Common myeloid progenitor, CD34-positive (primary cell): Measurements from ENCODE around the gene HCN4.

Experiments used
- CTCF ChIA-PET: fragments of 350-600 bp; sonication (Branson Sonifier 250); formaldehyde crosslinking; loops from one replicate; lab custom pipeline; 2021; ENCODE audit warnings: antibody characterized with exemption; lab: Charles Lee
- POLR2A ChIA-PET: fragments of 350-600 bp; sonication (Branson Sonifier 250); formaldehyde crosslinking; loops from one replicate; lab custom pipeline; 2021; ENCODE audit warnings: antibody characterized with exemption; lab: Charles Lee
- DNase-seq, 3 donors: peaks; one replicate each; pipeline versions ENCODE4 v3.0.0 to v3.0.0-alpha.2; 2013
- H3K27ac ChIP-seq, 2 experiments: 1 replicate in 1 of 2; 2 replicates in 1 of 2; pipeline ENCODE4 v1.7.0; 2013; ENCODE audit warnings: inconsistent platforms in 2 of 2, low read length in 2 of 2, mild to moderate bottlenecking in 2 of 2, low read depth in 1 of 2, moderate library complexity in 1 of 2; ENCODE audit not compliant: severe bottlenecking in 2 of 2, insufficient read depth in 1 of 2, poor library complexity in 1 of 2
- H3K27me3 ChIP-seq, 5 experiments: replicated peaks in 2 of 5; 1 replicate in 3 of 5; 2 replicates in 2 of 5; pipeline versions ENCODE4 v1.6.1 to v1.7.0; 2013; ENCODE audit warnings: low read length in 4 of 5, mild to moderate bottlenecking in 2 of 5, moderate library complexity in 2 of 5, inconsistent platforms in 1 of 5; ENCODE audit not compliant: insufficient read depth in 5 of 5, control insufficient read depth in 4 of 5
- H3K36me3 ChIP-seq, 4 experiments: 1 replicate in 2 of 4; 2 replicates in 2 of 4; pipeline versions ENCODE4 v1.6.1 to v1.7.0; 2013; ENCODE audit warnings: low read length in 3 of 4, control low read depth in 1 of 4, mild to moderate bottlenecking in 1 of 4; ENCODE audit not compliant: control insufficient read depth in 4 of 4, insufficient read depth in 4 of 4
- H3K4me1 ChIP-seq, 4 experiments: 1 replicate in 3 of 4; 2 replicates in 1 of 4; pipeline versions ENCODE4 v1.6.1 to v1.7.1; 2013; ENCODE audit warnings: low read length in 3 of 4, mild to moderate bottlenecking in 3 of 4, control low read depth in 1 of 4, inconsistent platforms in 1 of 4, moderate library complexity in 1 of 4; ENCODE audit not compliant: control insufficient read depth in 4 of 4, insufficient read depth in 4 of 4; ENCODE audit errors: control extremely low read depth in 1 of 4
- H3K4me3 ChIP-seq, 7 experiments: 1 replicate in 4 of 7; 2 replicates in 3 of 7; pipeline versions ENCODE4 v1.5.1 to v1.7.0; 2013; ENCODE audit warnings: mild to moderate bottlenecking in 7 of 7, low read length in 6 of 7, moderate library complexity in 6 of 7, inconsistent platforms in 2 of 7, low read depth in 2 of 7, control low read depth in 1 of 7; ENCODE audit not compliant: insufficient read depth in 4 of 7, control insufficient read depth in 1 of 7; ENCODE audit errors: extremely low read depth in 1 of 7
- H3K9me3 ChIP-seq, 5 experiments: 1 replicate in 4 of 5; 2 replicates in 1 of 5; pipeline versions ENCODE4 v1.6.1 to v1.7.1; 2013; ENCODE audit warnings: low read length in 4 of 5, mild to moderate bottlenecking in 2 of 5, inconsistent platforms in 1 of 5, low read depth in 1 of 5, moderate library complexity in 1 of 5; ENCODE audit not compliant: control insufficient read depth in 4 of 5, insufficient read depth in 2 of 5; ENCODE audit errors: control extremely low read depth in 1 of 5
- WGBS: methylation state at CpG from one replicate; pipeline ENCODE4 v1.1.5; 2013; ENCODE audit not compliant: insufficient coverage; 5-methylcytosine and 5-hydroxymethylcytosine counted together

The HCN4 gene

GRCh38 chr15:73349191-73349590 is 19.6 kb downstream of the HCN4 start:
- Histone ChIP-seq H3K4me1 (no peaks in the 10 kb centered on the region), H3K36me3 (no peaks in the 10 kb centered on the region), H3K27me3 (peaks cover 0 to 27% (median 2%) of the 10 kb centered on the region in 5 experiments), H3K9me3 (no peaks in the 10 kb centered on the region), H3K4me3 (no peak overlapping the region), H3K27ac (no peak overlapping the region)
- DNase-seq: no peak
- ChIA-PET POLR2A (no interaction called here), CTCF (interaction anchor here (1.4 kb wide), 1 partner anchor 9 kb away, joined by 4 read pairs; no protein-coding TSS in a partner anchor)

- Histone ChIP-seq H3K27ac (no peak overlapping the region), H3K36me3 (no peaks in the 10 kb centered on the region), H3K9me3 (peaks cover 0 to 5% (median 3%) of the 10 kb centered on the region in 5 experiments), H3K4me3 (no peak overlapping the region), H3K4me1 (no peaks in the 10 kb centered on the region), H3K27me3 (peaks cover 0 to 13% (median 4%) of the 10 kb centered on the region in 5 experiments)
- 34% methylated on average over 7 of the region's 9 CpGs for WGBS
- peak; percentile 35 to 71 (median 66) for DNase-seq
- CTCF ChIA-PET: no interaction called here
- POLR2A ChIA-PET: no interaction called here
These were observed 21.9 kb downstream of the HCN4 start for GRCh38 chr15:73346735-73347312.

GRCh38 chr15:73345658-73346057 is 23.1 kb downstream of the HCN4 start:
- ChIA-PET CTCF (no interaction called here), POLR2A (interaction anchor here (0.7 kb wide), 1 partner anchor 10 kb away, joined by 3 read pairs; no protein-coding TSS in a partner anchor)
- H3K27ac ChIP-seq: no peak overlapping the region
- no peak for DNase-seq
- peaks cover 0 to 5% (median 3%) of the 10 kb centered on the region in 5 experiments for H3K9me3 ChIP-seq
- 88% methylated on average over 2 of the region's 7 CpGs for WGBS
- peaks cover 0 to 5% (median 2%) of the 10 kb centered on the region in 5 experiments for H3K27me3 ChIP-seq
- H3K4me3 ChIP-seq: no peak overlapping the region
- no peaks in the 10 kb centered on the region for H3K4me1 ChIP-seq
- no peaks in the 10 kb centered on the region for H3K36me3 ChIP-seq

GRCh38 chr15:73344056-73344455 is 24.7 kb downstream of the HCN4 start:
- Histone ChIP-seq H3K4me3 (no peak overlapping the region), H3K27ac (no peak overlapping the region), H3K27me3 (peaks cover 0 to 5% (median 2%) of the 10 kb centered on the region in 5 experiments), H3K9me3 (peaks cover 0 to 5% (median 3%) of the 10 kb centered on the region in 5 experiments), H3K4me1 (no peaks in the 10 kb centered on the region), H3K36me3 (no peaks in the 10 kb centered on the region)
- 90% methylated on average over 2 of the region's 3 CpGs for WGBS
- POLR2A ChIA-PET: no interaction called here
- DNase-seq: no peak
- CTCF ChIA-PET: no interaction called here

- CTCF ChIA-PET: no interaction called here
- 96% methylated on average over 13 of the region's 14 CpGs for WGBS
These were observed 26.7 kb downstream of the HCN4 start for GRCh38 chr15:73341886-73342600.

GRCh38 chr15:73340502-73341192 is 28.1 kb downstream of the HCN4 start:
- H3K27me3 ChIP-seq: peaks cover 0 to 8% (median 2%) of the 10 kb centered on the region in 5 experiments
- H3K4me3 ChIP-seq: no peak overlapping the region
- H3K27ac ChIP-seq: no peak overlapping the region
- no peaks in the 10 kb centered on the region for H3K4me1 ChIP-seq
- CTCF ChIA-PET: interaction anchor here (1.5 to 1.6 kb wide), 2 partner anchors 8 to 380 kb away, joined by 3 to 4 read pairs; no protein-coding TSS in a partner anchor
- peaks cover 0 to 5% (median 3%) of the 10 kb centered on the region in 5 experiments for H3K9me3 ChIP-seq
- POLR2A ChIA-PET: no interaction called here
- H3K36me3 ChIP-seq: no peaks in the 10 kb centered on the region
- 87% methylated on average over 7 of the region's 9 CpGs for WGBS
- no peak for DNase-seq

More at GRCh38 chr15:73341886-73342600, 26.7 kb downstream of the HCN4 start:
- H3K4me3 ChIP-seq: no peak overlapping the region
- H3K4me1 ChIP-seq: no peaks in the 10 kb centered on the region
- POLR2A ChIA-PET: no interaction called here
- H3K9me3 ChIP-seq: peaks cover 0 to 5% (median 3%) of the 10 kb centered on the region in 5 experiments
- H3K27ac ChIP-seq: no peak overlapping the region
- H3K27me3 ChIP-seq: peaks cover 0 to 4% (median 2%) of the 10 kb centered on the region in 5 experiments
- no peaks in the 10 kb centered on the region for H3K36me3 ChIP-seq
- DNase-seq: no peak
